DMS153 treated with DMSO at 0.1 percent for 48 hours (cell line): ENCODE results near the gene CRIM1.

Experiments used
- DNase-seq: peaks from one replicate; lab custom pipeline; 2025; ENCODE audit not compliant: unreplicated experiment; lab: John Stamatoyannopoulos, UW

Gene CRIM1

DNA sequence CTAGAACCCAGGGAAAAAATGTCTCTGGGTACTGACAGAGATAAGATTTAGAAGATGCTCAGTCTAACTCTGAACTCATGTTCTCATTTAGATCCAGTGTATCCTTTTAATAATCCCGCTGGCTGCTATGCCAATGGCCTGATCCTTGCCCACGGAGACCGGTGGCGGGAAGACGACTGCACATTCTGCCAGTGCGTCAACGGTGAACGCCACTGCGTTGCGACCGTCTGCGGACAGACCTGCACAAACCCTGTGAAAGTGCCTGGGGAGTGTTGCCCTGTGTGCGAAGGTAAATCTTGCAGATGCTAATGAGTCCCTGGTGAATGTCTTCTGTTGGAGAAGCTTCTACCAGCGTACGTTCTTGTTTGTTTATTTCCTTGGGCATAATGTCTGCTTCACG is 123.8 kb downstream of the CRIM1 start:
- DNase-seq = no peak

DNA sequence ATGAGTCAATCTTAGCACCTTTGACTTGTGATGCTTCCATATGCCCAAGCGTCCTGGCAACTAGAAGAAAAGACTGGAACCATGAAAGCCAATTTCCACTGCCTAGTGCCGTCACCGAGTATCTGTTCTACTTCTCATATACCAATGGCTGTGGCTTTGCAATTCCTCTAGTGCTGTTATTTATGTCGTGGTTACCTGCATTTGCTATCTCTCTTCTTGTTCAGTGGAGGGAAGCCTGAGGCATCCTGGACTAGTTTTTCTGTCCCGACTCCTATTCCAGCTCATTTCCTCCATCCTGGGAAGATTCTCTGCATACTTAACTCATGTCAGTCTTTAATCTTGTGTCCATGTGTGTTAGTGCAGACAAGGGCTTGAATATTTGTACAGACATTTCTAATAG is 124.5 kb downstream of the CRIM1 start:
- DNase-seq = no peak

DNA sequence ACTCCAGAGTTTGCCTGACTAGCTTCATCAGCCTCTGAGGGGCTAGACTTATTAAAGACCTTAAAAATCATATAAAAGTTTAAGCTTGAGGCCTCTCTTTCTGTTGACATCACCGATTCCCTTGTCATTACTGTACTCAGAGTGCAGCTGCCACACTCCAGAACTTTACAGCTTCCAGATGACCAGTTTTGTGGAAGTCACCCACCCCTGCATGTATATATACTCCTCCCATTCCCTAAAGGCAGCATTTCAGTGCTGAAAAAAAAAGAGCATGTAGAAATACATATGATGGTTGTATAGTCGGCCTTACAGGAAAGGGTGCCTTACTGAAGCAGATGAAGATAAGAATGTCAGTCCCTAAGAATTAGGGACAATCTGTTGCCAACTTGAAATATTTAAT is 125.1 kb downstream of the CRIM1 start:
- DNase-seq = no peak

DNA sequence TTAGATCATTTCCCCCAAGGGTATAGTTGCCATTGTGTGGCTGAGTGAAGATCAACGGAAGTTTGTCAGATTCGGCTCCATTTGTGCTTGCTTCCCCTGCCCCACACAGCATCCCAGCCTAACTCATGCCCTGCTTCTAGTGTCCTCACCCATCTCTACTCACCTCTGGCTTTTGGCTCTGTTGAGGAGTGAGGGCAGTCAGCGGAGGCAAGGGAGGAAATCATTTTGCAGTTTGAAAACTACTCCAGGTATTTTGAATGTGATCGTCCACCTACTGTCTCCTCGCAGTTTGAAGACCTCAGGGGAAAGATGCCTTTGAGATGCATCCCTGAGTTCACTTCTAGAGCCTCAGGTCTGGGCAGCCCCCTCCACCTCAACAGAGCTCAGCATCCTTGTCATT is 126.1 kb downstream of the CRIM1 start:
- no peak for DNase-seq

DNA sequence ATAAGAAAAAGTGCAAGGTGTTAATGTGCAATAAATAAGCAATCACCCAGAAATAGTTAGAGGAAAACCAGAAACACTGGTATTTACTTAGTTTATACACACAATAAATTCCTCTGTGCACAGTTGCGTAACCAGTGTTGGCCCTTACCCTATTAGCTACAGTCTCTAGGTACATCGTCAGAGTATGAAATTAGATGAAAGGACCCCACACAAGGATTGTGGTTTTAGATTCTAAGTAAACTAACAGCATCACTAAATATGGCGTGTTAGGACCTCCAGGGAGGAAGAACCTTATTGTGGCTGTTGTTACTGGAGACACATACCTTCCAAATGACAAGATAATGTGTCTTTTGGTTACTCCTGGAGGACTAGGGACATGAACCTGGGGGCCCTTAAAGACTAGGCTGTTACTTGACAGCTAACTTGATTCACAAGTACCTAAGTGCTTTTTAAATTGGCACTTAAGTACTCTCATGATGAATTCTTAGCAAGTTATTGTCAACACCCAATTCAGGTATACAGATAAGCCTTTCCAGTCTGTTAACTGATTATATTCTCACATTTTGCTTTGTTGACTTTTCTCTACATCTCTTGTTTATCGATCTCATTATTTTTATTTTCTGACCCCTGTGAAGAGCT is 127.1 kb downstream of the CRIM1 start:
- DNase-seq = no peak

DNA sequence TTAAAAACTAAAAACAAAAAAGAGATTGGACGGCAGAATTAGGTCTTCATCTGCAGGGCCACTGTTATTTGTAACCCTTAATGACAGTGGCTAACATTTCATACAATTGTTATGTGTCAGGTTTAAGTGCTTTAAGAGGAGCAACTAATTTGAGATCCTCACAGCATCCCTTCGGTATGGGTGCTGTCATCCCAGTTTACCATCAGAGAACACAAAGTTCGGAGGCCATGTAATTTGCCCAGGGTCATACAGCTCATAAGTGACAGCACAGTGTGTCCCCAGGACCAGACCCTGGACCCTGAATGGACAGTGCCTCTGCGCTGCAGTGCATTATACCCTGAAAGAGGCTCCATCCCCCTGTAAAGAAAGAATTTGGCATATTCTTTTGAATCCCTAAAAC is 127.7 kb downstream of the CRIM1 start:
- no peak for DNase-seq

DNA sequence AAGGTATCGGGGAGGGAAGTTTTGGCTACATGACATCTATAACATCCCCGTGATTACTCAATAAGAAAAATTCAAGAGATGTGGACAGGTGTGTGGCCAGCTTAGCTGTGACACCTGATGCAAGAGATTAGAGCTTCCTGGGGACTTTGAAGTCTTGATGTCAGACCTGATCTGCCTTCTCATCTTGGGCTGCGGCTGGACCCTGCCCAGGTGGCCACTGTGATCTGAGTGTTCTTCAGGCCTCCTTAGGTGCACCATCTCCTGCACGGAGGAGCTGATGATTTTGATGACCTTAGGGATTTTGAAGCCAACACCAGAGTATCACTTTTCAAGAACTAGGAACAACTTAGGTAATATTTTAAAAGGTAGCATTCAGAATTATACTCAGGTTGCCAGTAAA is 128.9 kb downstream of the CRIM1 start:
- DNase-seq = no peak

DNA sequence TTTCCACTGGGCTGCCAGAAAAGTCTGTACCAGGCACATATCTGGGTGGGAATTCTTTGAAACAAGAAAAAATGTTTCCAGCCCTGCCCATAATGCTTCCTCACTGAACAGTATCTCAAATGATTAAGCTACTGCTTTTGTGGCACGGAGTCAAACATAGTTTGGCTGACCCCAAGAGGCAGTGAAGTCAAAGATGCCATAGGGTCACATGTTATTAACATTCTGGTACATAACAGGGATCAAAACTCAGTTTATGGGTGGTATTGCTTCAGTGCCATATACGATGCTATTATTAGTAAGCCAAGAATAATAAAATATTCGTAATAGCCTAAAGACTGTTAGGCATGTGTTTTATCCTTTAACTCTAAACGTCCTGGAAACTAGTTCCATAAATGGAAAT is 129.9 kb downstream of the CRIM1 start:
- no peak for DNase-seq

DNA sequence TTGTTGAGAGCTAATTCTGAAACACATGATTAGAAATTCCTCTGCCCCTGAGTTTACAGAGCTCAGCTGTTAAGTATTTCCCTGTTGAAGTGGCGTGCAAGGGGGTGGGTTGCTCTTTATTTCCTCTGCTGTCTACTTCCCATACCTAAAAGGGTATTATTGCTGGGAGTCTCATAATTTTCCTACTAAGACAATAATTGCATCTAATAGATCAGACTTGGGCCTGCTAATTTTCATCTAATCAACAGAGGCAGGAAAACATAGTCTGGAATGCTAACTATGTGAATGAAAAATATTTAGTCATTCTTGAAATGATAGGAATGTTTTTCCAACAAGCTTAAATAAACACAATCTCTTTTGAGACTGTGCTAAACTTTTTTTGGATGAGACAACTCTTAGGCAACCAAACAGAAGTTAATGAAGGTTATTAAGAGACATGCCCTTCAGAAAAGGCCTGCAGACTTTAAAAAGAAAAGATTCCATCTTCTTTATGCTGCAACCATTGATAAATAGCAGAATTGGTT is 131.0 kb downstream of the CRIM1 start:
- DNase-seq = no peak

DNA sequence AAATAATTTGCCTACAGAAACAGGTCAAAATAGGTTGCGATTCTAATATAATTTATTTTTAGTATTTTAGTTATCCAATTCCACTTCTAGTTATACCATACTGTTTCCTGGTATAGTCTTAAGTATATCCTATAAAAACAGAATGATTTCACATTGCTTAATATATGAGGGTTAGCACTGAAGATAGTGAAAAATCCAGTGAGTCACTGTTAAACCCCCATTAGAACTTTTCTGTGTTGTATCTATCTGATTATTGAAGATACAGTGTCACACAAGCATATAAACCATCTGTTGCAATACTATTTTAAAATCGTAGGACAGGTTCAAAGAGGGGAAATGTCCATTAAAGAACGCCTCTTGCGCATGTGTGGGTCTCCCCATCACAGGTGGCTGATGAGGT is 132.4 kb downstream of the CRIM1 start:
- no peak for DNase-seq

DNA sequence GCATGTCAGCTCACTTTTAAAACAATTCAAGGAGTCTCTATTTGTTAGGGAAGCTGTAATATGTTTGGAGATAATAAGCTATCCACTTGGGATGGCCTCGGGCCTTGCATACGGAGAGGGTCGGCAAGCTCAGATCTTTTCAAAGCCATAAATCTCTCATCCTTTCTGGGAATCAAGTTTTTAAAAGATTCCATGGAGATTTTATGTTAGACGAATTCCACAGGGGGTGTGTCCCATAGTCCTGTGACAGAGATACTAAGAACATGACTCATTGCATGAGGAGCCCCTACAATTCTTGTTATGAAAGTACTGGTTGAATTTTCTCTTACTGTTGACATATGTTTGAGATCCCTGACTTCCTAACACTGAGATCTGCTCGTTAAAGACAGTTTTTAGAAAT is 133.7 kb downstream of the CRIM1 start:
- no peak for DNase-seq

DNA sequence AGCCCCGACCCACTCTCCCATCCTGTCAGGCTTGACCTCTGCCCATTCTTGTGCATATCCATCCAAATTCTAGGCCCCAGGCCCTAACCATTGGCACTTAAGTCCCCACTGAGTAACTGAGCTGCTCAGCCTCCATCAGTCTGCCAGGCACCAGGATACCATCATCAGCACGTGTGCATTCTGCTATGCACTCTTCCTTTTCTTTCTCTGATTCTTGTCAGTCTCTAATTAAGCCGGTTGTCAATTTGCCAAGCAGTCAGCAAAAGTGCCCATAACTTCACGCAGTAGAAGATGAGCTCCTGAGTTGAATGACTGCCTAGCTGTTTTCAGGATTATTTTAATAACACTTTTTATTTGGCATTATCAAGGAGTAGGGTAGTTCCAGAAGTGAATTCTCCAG is 135.2 kb downstream of the CRIM1 start:
- DNase-seq = no peak

DNA sequence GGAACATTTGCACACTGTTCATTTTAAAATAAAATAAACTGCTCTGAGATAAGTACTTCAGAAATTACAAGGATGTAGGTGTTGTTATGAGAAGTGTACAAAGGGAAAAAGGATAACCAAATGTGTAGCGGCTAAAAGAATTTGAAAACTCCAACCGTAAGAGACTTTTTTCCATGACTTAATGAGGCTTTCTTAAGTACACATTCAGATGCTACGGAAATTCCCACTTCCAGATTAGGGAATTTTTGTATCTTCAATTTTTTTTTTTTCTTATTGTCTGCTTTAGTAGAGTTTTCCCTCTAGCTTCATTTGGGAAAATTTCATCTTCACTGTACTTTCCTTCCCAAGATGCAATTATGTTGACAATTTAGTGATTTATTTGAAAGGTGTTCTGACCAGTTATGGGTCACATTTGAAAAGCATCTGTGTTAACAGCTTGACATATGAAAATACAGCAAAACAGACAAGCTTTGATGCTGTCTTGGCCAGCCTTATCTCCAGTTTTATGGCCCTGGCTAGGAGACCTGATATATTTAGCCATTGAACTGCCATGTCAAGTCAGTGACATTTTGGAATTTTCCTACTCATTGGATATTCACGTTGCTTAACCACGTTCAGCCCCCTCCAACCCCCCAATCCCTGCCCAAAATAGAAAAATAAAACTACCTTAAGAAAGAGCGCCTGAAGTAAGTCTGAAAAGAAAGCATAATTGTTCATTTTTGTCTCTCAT is 136.8 kb downstream of the CRIM1 start:
- DNase-seq = no peak

DNA sequence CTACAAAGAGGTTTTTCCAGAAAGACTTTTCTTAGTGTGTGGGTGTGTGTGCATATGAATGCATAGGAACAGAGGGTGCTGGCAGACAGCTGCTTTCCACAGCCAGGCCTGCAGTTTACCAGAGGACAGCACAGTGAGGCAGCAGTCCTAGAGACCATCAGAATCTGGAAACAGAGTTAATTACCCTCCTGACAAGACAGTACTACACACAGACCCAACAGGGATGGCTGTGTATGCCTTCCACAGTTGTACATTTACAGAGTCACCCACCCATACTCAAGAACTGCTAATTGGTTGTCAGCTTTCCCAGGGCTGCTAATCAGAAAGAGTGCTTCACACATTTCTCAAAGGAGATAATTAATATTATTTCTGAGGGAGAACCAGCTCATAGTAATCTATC is 137.7 kb downstream of the CRIM1 start:
- DNase-seq = no peak

DNA sequence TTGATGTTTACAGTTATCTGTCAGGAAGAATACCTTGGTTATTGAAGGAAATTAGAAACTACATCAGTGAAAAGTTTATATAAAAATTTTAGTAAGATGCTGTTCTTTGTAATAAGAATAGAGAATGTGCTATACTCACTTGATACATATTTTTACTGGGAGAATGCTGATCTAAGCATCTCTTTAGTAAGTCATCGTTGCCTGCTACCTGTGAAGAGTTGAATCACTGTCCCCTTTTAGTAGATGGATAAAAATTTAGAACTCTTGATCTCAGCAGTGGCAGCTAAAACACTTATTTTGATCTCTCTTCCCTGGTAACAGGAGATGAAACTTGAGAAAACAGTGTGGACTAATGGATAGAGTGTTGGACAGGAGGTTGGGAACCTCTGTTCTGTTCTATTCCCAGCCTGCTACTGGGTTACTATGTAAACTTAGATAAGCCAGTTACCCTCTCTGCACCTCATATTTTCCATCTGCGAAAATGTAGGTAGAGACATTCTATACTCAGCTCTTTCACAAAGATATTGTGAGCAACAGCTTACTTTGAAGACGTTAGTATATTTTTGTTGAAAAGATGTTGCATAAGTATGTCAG is 142.1 kb downstream of the CRIM1 start:
- DNase-seq = no peak

DNA sequence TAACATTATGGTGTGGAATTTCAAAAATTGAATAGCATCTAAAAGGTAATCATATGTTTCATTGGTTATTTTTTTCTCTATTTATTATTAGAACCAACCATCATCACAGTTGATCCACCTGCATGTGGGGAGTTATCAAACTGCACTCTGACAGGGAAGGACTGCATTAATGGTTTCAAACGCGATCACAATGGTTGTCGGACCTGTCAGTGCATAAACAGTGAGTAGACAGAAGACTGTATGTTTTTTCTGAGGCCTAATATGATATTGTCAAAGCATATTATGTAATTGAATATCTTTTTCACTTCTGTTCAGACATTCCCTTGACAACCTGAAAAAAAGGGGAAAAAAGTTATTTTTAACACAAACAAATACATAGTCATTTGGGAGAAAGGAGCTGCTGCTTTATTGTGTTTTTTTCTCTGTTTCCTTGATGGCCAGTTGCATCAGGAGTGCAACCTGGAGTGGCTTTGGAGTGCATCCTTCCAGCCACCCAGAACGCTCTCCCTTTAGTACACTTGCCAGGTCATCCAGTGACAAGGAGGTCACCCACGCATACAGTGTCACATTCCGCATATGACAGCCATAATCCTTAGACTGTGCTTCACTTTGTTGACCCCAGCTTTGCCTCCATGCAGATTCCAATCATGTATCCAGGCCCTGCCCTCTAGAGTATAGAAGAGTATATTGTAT is 143.7 kb downstream of the CRIM1 start:
- no peak for DNase-seq

DNA sequence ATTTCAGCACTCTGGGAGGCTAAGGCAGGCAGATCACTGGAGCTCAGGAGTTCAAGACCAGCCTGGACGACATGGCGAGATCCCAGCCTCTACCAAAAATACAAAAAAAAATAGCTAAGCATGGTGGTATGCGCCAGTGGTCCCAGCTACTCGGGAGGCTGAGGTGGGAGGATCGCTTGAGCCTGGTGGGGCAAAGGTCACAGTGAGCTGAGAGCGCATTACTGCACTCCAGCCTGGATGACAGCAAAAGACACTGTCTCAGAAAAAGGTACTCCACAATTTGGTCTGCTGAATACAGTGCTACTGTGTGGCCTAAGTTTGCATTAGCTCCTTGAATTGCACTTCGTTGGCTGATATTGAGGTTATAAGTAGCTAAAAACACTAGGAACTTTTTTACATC is 144.5 kb downstream of the CRIM1 start:
- no peak for DNase-seq

DNA sequence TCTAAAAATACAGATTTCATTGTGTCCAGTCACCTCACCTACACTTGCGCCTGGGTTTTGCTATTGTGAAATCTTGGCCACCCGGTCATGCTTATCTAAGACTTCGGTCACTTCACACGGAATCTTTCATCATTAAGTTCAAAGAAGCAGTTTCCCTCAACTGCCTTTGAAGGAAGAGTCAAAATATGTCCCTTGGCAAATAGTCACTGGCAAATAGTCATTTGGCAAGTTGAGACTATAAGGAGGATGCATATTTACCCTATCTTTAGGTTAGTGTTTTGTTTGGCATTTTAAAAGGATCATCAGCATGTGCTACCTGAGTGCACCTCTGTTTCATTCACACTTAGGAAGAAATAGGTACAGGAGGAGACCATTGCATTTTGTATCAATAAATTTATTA is 146.5 kb downstream of the CRIM1 start:
- no peak for DNase-seq

DNA sequence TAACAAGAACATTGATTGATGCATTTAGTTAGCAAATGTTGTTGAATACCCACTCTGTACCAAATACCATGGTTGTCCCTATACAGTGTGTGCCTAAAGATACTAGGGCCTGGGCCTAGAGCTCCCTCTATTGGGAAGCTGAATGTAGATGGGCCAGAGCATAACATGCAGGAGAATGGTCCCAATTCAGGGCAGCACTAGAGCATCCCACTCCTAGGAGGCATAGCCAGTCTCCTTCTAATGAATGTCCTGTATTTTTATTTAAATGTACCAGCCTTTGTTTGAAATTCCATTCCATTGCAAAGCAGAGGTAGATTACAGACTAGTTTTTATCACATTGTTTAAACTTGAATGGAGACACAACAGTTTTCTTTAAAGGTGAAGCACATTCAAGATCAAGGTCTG is 151.8 kb downstream of the CRIM1 start:
- DNase-seq = peak; percentile 44

DNA sequence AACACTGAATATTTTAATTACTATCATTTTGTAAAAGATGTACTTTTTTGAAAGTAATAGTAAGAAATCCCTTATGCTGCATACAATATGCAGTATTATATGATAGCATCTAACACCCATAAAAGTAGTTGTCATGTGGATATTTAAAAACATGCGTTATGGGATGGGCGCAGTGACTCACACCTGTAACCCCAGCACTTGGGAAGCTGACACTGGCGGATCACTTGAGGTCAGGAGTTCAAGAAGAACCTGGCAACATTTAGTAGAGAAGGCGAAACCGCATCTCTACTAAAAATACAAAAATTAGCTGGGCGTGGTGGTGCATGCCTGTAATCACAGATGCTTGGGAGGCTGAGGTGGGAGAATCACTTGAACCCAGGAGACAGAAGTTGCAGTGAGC is 153.5 kb downstream of the CRIM1 start:
- no peak for DNase-seq

DNA sequence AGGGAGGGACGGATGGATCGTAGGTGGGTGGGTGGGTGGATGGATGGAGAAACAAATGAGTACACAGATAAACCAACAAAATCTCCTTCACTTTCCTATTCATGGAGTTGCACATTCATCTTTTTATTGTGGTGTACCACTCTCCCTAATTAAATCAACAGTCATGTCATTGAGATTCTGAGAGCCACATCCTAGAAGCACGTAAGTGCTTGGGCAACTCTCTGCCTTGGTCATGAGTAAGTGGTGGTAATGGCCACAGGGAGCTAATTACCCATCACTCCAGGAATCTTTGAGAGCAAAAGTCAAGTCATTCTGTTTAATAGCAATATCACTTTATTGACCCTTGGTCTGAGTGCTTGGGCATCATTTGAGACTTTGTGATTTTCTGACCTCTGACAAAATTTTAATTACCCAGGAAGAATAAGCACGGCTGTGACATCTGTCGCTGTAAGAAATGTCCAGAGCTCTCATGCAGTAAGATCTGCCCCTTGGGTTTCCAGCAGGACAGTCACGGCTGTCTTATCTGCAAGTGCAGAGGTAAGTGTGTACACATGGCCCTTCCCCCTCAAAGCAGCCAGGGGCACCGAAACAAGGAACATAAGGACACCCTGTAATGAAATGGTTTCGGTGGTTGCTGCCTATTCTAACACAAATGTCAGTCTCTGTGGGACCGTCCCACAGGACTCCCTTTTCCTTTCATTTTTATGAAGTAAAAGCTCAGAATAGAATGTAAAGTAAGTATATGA is 156.5 kb downstream of the CRIM1 start:
- DNase-seq = no peak
